ENCODE results near the gene CALR3.
A peak's percentile ranks its signal among the peaks of the same experiment; 100 is the strongest.
"Not testable (repeated sequence)": the region's sequence is repeated elsewhere in the genome, so short reads cannot be mapped to it uniquely, and the experiment has no call there.

CALR3 gene

GRCh38 chr19:16496613-16496983 lies 631 bp upstream of the CALR3 start:
- DNase-seq (ENCODE audit: low spot score): no peak

DNA sequence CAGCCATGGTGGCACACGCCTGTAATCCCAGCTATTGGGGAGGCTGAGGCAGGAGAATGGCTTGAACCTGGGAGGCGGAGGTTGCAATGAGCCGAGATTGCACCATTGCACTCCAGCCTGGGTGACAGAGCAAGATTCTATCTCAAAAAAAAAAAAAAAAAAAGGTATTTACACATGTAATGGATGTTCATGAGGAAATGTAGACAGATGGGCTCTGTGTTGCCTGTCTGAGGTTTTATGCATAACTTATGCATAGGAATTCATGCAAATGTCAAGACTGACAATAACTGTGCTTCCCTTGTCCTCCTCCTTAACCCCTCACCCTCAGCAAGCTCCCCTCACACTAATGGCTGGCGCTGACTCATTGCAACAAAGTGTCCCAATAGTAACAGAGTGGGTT lies 9.5 kb downstream of the CALR3 start:
- not testable (repeated sequence) for DNase-seq (ENCODE audit: low spot score)

GRCh38 chr19:16482745-16483144 lies 13.2 kb downstream of the CALR3 start:
- DNase-seq (ENCODE audit: low spot score): no peak

GRCh38 chr19:16477311-16477710 lies 18.7 kb downstream of the CALR3 start:
- no peak for DNase-seq (ENCODE audit: low spot score)

DNA sequence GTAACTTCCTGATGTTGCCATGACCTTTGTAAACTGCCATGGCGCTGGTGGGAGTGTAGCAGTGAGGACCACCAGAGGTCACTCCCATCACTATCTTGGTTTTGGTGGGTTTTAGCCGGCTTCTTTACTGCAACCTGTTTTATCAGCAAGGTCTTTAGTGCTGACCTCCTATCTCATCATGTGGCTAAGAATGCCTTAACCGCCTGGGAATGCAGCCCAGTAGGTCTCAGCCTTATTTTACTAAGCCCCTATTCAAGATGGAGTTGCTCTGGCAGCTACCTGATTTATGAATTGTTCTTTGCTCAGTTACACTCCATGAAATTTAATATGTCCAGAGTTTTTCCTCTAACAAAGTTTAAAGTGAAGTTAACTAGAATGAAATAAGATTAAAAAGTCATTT lies 19.6 kb downstream of the CALR3 start:
- no peak for DNase-seq (ENCODE audit: low spot score)

DNA sequence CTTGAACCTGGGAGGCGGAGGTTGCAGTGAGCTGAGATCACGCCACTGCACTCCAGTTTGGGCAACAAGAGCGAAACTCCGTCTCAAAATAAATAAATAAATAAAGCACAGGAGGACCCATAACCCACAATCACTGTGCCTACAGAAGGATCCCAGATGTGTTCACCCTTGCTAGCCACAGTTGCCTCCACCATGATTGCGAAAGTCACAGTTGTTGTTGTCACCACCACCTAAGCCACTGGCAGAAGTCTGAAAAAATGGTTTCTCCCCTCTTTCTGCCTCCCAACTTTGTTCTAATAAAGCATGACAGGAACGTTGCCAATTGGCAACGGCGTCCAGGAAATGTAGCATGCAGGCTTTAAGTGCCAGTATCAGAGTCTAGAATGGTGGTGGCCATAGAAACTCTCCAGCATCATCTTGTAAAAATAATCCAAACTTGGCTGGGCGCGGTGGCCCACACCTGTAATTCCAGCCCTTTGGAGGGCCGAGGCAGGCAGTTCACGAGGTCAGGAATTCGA lies 22.0 kb downstream of the CALR3 start:
- DNase-seq (ENCODE audit: low spot score): no peak

- DNase-seq (ENCODE audit: low spot score): no peak
Measured at GRCh38 chr19:16472992-16473391, 23.0 kb downstream of the CALR3 start.

DNA sequence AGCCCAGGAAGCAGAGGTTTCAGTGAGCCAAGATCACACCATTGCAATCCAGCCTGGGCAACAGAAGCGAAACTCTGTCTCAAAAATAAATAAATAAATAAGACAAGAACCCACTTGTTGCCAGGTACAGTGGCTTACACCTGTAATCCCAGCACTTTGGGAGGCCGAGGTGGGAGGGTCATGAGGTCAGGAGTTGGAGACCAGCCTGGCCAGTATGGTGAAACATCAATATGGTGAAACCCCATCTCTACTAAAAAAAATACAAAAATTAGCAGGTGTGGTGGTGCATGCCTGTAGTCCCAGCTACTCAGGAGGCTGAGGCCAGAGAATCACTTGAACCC lies 23.4 kb downstream of the CALR3 start:
- DNase-seq (ENCODE audit: low spot score): not testable (repeated sequence)

DNA sequence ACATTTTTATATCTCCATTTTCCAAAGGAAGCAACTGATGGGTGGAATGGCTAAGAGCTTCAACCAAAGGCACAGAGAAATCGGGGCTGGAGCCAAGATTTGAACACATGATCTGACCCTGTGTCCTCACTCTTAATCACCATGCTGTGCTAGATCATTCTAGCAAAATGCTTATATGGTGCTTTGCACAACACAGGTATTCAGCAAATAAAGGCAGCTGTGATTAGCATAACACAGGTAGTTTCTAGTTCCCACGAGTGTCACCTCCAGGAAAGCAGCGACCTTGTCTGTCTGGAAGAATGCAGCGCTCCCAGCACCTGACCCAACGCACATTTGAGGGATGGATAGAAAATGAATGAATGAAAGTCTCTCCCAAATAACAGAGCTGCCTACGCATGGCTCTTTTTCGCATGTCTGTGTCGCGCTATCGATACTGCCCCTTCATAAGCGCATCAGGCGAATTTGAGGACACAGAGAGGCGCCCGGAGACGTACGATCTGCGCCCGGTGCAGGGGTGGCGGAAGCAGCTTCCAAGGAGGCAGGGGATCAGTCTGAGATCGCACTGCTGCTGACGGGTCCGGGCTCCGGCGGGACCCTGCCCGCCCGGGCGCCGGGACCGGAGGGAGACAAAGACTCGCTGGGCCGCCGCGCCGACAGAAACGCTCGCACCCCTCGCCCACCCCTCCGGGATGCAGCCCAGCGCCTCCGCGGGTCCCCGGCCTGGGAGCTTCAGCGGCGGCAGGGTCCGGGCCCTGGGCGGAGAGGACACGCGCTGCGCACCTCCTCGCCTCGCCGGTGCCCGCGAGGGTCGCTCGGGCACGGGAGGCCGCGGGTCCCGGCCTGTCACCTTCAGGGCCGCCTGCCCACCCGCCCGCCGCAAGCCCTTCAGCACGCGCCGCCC lies 24.8 kb downstream of the CALR3 start:
- DNase-seq (ENCODE audit: low spot score): peak; percentile 66

DNA sequence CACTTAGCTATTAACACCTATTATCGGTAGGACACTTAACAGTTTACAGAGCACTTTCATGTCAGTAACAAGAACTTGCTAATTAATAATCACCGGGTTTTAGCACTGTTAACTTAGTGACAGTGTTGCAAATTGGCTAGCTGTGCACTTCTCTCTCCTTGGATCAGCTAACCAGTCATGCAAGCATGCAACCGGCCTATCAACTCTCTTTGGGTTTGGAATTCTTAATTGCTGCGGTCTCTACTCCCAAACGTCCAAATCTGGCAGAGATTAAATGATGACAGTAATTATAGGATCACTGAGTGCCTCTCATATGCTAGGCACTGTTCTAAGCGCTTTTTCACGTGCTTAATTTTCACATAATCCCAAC lies 25.4 kb downstream of the CALR3 start:
- DNase-seq (ENCODE audit: low spot score): no peak

DNA sequence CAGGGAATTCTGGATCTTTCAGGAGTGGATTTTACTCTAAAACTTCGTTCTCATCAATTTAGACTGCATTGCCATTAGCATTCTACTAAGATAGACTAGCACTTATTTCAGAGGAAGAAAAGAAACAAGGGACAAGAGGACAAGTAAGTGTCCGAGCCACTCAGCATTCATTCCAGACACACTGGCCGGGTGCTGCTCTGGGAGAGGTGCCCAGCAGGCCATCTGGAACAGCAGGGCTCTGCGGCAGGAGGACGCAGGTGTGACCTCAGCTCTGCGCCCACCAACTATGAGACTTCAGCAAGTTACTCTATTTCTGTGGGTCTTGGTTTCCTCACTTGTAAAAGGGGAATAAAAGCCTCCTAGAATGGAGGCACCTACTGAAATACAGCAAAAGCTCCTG lies 28.4 kb downstream of the CALR3 start:
- no peak for DNase-seq (ENCODE audit: low spot score)

DNA sequence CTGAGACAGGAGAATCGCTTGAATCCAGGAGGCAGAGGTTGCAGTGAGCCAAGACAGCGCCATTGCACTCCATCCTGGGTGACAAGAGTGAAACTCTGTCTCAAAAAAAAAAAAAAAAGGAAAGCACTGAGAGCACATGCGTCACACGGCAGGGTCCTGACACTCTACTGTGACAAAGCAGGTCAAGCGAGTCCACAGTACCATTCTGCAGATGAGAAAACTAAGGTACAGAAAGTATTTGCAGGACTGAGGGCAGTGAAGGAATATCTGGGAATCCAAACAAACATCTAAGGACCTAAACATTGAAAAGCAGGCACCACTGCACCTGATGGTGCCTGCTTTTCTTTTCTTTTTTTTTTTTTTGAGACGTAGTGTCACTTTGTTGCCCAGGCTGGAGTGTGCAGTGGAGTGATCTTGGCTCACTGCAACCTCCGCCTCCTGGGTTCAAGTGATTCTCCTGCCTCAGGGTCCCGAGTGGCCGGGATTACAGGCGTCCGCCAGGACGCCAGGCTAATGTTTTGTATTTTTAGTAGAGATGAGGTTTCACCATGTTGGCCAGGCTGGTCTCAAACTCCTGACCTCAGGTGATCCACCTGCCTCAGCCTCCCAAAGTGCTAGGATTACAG lies 29.1 kb downstream of the CALR3 start:
- DNase-seq (ENCODE audit: low spot score): not testable (repeated sequence)

DNA sequence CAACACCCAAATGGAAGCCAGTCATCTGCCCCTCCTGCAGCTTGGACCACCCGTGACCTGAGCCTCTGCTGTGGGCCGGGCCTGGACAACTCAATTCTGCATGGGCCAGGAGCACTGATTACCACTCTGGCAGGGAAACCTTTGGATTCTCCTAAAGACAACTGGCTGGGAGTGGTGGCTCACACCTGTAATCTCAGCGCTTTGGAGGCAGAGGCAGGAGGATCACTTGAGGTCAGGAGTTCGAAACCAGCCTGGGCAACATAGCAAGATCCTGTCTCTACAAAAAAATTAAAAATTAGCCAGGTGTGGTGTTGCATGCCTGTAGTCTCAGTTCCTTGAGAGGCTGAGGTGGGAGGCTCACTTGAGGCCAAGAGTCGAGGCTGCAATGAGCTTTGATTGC lies 30.7 kb downstream of the CALR3 start:
- DNase-seq (ENCODE audit: low spot score): no peak

GRCh38 chr19:16463991-16464575 lies 31.9 kb downstream of the CALR3 start:
- peak; percentile 46 for DNase-seq (ENCODE audit: low spot score)

- no peak for DNase-seq (ENCODE audit: low spot score)
Measured at GRCh38 chr19:16463341-16463990, 32.5 kb downstream of the CALR3 start.

DNA sequence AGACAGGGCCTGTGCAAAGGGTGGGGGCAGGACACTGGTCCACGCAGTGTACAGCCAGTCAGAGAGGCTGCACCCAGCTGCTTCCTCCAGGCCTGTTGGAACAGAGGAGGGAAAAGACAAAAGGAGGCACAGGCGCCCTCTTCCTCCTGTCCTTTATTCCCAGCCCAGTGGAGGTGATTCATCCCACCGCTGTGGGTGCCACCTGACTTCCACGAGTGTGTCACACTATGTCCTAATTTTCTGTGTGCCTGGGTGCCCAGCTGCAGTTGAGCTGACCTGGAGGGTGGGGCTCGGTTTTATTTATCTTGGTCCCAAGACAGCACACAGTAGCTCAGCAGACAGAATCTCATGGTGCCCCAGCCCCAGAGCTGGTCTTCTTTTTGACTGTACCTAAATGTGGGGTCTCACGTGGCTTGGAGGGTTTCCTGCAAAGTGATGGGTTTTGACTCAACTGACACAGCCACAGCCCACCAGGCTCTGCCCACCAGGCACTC lies 33.2 kb downstream of the CALR3 start:
- no peak for DNase-seq (ENCODE audit: low spot score)

DNA sequence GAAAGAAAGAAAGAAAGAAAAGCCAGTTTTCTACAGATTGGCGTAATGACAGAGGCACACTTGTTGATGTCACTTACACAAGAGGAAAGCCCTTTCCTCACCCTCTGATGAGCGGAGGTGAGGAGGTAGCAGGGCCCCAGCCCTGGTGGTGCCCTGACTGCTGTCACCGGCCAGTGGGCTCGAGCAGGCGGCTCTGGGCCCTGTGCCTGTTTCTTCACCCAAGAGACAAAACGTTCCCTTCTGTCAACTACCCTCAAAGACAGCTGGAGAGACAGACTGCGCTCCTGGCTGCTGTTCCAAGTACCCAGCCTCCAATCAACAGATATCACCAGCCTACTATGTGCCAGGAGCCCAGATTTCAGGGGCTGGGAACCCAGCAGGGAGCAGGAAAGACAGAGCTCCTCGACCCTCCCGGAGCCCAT lies 34.3 kb downstream of the CALR3 start:
- DNase-seq (ENCODE audit: low spot score): no peak

DNA sequence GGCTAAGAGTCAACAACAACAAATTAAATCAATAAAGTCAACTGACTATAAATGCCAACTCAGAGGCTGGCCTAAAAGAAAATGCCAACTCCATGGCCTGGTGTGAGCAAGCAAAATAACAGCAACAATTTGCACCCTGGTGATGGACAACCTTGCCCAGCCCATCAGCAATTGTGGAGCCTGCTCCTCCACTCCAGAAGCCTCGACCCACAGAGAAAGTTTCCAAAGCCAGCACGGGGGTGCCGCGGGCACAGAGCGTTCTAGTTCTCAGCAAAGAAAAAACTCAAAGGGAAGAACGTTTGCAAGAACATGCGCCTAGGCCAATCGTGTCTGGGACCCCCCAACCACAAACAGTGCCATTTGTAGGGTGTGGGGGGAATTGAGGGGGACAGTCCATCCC lies 35.5 kb downstream of the CALR3 start:
- DNase-seq (ENCODE audit: low spot score): no peak

GRCh38 chr19:16459680-16460079 lies 36.3 kb downstream of the CALR3 start:
- no peak for DNase-seq (ENCODE audit: low spot score)

DNA sequence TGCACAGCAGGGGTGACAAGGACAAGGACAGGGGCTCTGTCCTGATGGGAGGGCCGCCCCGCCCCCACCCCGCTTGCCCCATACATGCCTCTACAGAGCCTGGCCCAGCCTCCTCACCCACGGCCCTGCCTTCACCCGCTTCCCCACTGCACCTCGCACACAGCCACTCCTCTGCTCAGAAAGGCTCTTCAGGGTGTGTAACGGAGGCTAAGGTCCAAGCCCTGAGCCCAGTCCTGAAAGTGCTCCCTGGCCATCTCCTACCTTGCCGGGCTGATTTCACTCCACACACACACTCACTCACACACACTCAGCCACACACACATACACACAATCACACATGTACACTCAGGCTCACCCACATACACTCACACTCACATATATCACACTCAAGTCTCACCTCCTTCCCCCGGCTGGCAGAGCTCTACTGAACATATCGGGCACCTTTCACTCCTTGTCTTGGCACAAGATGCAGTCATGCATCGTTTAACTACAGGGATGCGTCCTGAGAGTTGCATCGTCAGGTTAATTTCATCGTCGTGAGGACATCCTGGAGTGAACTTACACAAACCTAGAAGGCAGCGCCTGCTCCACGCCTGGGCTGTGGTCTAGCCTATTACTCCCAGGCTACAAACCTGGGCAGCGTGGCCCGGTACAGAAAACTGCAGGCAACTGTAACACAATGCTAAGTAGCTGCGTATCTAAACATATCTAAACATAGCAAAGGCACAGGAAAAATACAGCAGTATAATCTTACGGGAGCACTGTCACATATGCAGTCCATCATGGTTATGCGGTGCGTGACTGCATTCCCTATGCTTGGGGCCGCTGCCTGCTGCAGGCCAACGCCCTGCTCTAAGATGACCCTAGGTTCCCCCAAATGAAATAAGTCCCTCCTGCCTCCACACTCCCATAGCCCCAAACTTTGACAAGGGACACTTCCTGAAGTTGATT lies 37.3 kb downstream of the CALR3 start:
- DNase-seq (ENCODE audit: low spot score): no peak

DNA sequence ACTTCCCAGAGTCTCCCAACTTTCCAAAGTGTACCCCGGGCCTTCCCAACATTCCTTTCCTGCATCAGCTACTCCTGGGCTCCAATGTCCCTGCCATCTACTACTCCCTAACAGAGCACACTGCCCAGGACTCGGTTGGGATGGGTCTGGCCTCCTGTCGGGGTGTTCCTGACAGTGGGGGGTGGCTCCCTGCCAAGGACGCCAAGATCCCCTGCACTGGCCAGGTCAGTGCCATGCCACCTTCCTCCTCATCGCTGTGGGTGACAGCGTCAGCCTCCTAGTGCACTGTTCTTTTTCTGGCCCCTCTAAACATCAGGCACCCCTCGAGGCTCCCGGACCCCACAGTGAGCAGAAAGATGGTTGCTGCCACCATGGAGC lies 38.0 kb downstream of the CALR3 start:
- no peak for DNase-seq (ENCODE audit: low spot score)
